ENCODE measurements around the gene FFAR3.

FFAR3 gene

GRCh38 chr19:35331551-35332214 lies 26.6 kb upstream of the FFAR3 start:
- no peak for DNase-seq (ENCODE audit: low read depth in 2 of 2)

GRCh38 chr19:35332817-35333216 lies 25.4 kb upstream of the FFAR3 start:
- DNase-seq (ENCODE audit: low read depth in 2 of 2), result no peak

- DNase-seq (ENCODE audit: low read depth in 2 of 2), result no peak
These were observed 24.0 kb upstream of the FFAR3 start for GRCh38 chr19:35334144-35334753.

- no peak for DNase-seq (ENCODE audit: low read depth in 2 of 2)
These were observed 21.9 kb upstream of the FFAR3 start for GRCh38 chr19:35336166-35336955.

GRCh38 chr19:35337097-35337983 lies 20.9 kb upstream of the FFAR3 start:
- DNase-seq (ENCODE audit: low read depth in 2 of 2), result no peak

- no peak for DNase-seq (ENCODE audit: low read depth in 2 of 2)
These were observed 20.3 kb upstream of the FFAR3 start for GRCh38 chr19:35337984-35338296.

GRCh38 chr19:35340431-35340830 lies 17.8 kb upstream of the FFAR3 start:
- DNase-seq (ENCODE audit: low read depth in 2 of 2), result no peak

- DNase-seq (ENCODE audit: low read depth in 2 of 2), result no peak
These were observed 17.3 kb upstream of the FFAR3 start for GRCh38 chr19:35341006-35341405.

GRCh38 chr19:35341565-35342225 lies 16.6 kb upstream of the FFAR3 start:
- no peak for DNase-seq (ENCODE audit: low read depth in 2 of 2)

- no peak for DNase-seq (ENCODE audit: low read depth in 2 of 2)
These were observed 15.8 kb upstream of the FFAR3 start for GRCh38 chr19:35342430-35342829.

GRCh38 chr19:35344511-35345031 lies 13.7 kb upstream of the FFAR3 start:
- DNase-seq (ENCODE audit: low read depth in 2 of 2), result no peak

GRCh38 chr19:35345671-35346111 lies 12.6 kb upstream of the FFAR3 start:
- DNase-seq (ENCODE audit: low read depth in 2 of 2), result no peak

- DNase-seq (ENCODE audit: low read depth in 2 of 2), result peak; percentile 67 to 74
These were observed 11.8 kb upstream of the FFAR3 start for GRCh38 chr19:35346193-35347052.

GRCh38 chr19:35347171-35347929 lies 10.9 kb upstream of the FFAR3 start, which contains the start of gene FFAR1:
TSS of gene FFAR1 (plus strand) at chr19:35347902. CDS start at chr19:35351552, 3,650 bp downstream.
- DNase-seq (ENCODE audit: low read depth in 2 of 2), result peak; percentile 52 to 65

- DNase-seq (ENCODE audit: low read depth in 2 of 2), result no peak
These were observed 10.3 kb upstream of the FFAR3 start for GRCh38 chr19:35347930-35348298.

- DNase-seq (ENCODE audit: low read depth in 2 of 2), result no peak
These were observed 9.2 kb upstream of the FFAR3 start for GRCh38 chr19:35348911-35349611.

GRCh38 chr19:35349614-35350521 lies 8.4 kb upstream of the FFAR3 start:
- no peak for DNase-seq (ENCODE audit: low read depth in 2 of 2)

GRCh38 chr19:35350591-35350990 lies 7.7 kb upstream of the FFAR3 start:
- no peak for DNase-seq (ENCODE audit: low read depth in 2 of 2)
